HepG2 (cell line): ENCODE data around the gene EVA1A. TPM values are rescaled to one million over a fixed set of nuclear protein-coding genes. Genes with fewer than 3 reads are reported as not detected.

Source experiments
- CAMTA2 ChIP-seq: sonication (generic); formaldehyde crosslinking; IDR thresholded peaks from 2 replicates; pipeline ENCODE4 v1.4.0; 2020; ENCODE audit warnings: mild to moderate bottlenecking, missing genetic modification reagents, borderline replicate concordance
- FOXJ3 ChIP-seq: sonication (generic); formaldehyde crosslinking; IDR thresholded peaks from 2 replicates; pipeline ENCODE4 v1.4.0; 2020; ENCODE audit warnings: missing genetic modification reagents, mild to moderate bottlenecking, borderline replicate concordance
- KLF6 ChIP-seq: IDR thresholded peaks from 2 replicates; pipeline ENCODE4 v1.8.0; 2016; ENCODE audit warnings: missing biosample characterization, missing genetic modification reagents
- NCOA1 ChIP-seq: sonication (generic); formaldehyde crosslinking; IDR thresholded peaks from 2 replicates; pipeline ENCODE4 v1.9.0; 2021; ENCODE audit warnings: missing genetic modification reagents
- RBM22 ChIP-seq: fragments of 200-400 bp; formaldehyde crosslinking; optimal IDR thresholded peaks from 2 replicates; pipeline ENCODE3; 2017; ENCODE audit warnings: mild to moderate bottlenecking, low read length, moderate library complexity
- SIN3A ChIP-seq: IDR thresholded peaks from 2 replicates; pipeline ENCODE4 v1.6.1; 2011; ENCODE audit warnings: low read depth, mild to moderate bottlenecking, control low read depth, low read length, borderline replicate concordance
- TAF15 ChIP-seq: fragments of 200-400 bp; formaldehyde crosslinking; IDR thresholded peaks from one replicate; pipeline ENCODE4 v1.6.1; 2018; ENCODE audit warnings: mild to moderate bottlenecking, low read depth, low read length; ENCODE audit not compliant: poor library complexity, severe bottlenecking
- ZNF256 ChIP-seq: sonication (generic); formaldehyde crosslinking; conservative IDR thresholded peaks from 2 replicates; pipeline ENCODE4 v1.4.0; 2020; ENCODE audit warnings: missing genetic modification reagents
- ZNF274 ChIP-seq: sonication (generic); formaldehyde crosslinking; IDR thresholded peaks from 2 replicates; pipeline ENCODE4 v1.5.1; 2020; ENCODE audit warnings: mild to moderate bottlenecking, missing genetic modification reagents
- ZNF446 ChIP-seq: sonication (generic); formaldehyde crosslinking; IDR thresholded peaks from 2 replicates; pipeline ENCODE4 v1.5.0; 2020; ENCODE audit warnings: mild to moderate bottlenecking, missing genetic modification reagents
- ZNF510 ChIP-seq: sonication (generic); formaldehyde crosslinking; IDR thresholded peaks from 2 replicates; pipeline ENCODE4 v1.4.0; 2020; ENCODE audit warnings: low read depth, mild to moderate bottlenecking, missing genetic modification reagents
- ZSCAN20 ChIP-seq: sonication (generic); formaldehyde crosslinking; IDR thresholded peaks from 2 replicates; pipeline ENCODE4 v1.4.0; 2020; ENCODE audit warnings: missing genetic modification reagents, mild to moderate bottlenecking, borderline replicate concordance
- polyA plus RNA-seq, 8 experiments: library from polyadenylated mRNA; depleted of rRNA in 3 of 8; stranded (reverse) in 7 of 8; unstranded in 1 of 8; fragments of >200 nt; fragmentation: Illumina TruSeq in 4 of 8; extraction: Trizol in 4 of 8; gene quantifications; 2 replicates each; pipeline versions ENCODE4 v1.2.1 to v1.2.3, GENCODE V29; 2011 to 2016; ENCODE audit warnings: low read depth in 4 of 8, missing spikeins in 1 of 8, mixed read lengths in 1 of 8; ENCODE audit not compliant: insufficient read depth in 1 of 8
- total RNA-seq, 5 experiments: library from RNA; depleted of rRNA; stranded (reverse); fragments of >200 nt; fragmentation: Illumina TruSeq; extraction: Trizol; gene quantifications; 2 replicates each; pipeline ENCODE4 v1.2.3, GENCODE V29; 2016; ENCODE audit warnings: low read depth in 1 of 5
- TF ChIP-seq, protein P1 (sequence below): sonication (generic); formaldehyde crosslinking; IDR thresholded peaks from 2 replicates; pipeline ENCODE4 v1.5.1; 2020; ENCODE audit warnings: missing genetic modification reagents, mild to moderate bottlenecking, borderline replicate concordance
- TF ChIP-seq, protein P2 (sequence below): sonication (generic); formaldehyde crosslinking; IDR thresholded peaks from 2 replicates; pipeline ENCODE4 v1.4.0; 2020; ENCODE audit warnings: missing genetic modification reagents, borderline replicate concordance
- TF ChIP-seq, protein P3 (sequence below): sonication (generic); formaldehyde crosslinking; IDR thresholded peaks from 2 replicates; pipeline ENCODE4 v1.4.0; 2020; ENCODE audit warnings: missing genetic modification reagents
- TF ChIP-seq, protein P4 (sequence below): sonication (generic); formaldehyde crosslinking; IDR thresholded peaks from 2 replicates; pipeline ENCODE4 v1.4.0; 2020; ENCODE audit warnings: mild to moderate bottlenecking, low read depth, missing genetic modification reagents

The EVA1A gene
- total and polyA plus RNA-seq, 2 of the 13 experiments (the other 11 are each of a cell fraction or from before 2014, with no cell fraction given), result 57.5 to 57.8 TPM

DNA sequence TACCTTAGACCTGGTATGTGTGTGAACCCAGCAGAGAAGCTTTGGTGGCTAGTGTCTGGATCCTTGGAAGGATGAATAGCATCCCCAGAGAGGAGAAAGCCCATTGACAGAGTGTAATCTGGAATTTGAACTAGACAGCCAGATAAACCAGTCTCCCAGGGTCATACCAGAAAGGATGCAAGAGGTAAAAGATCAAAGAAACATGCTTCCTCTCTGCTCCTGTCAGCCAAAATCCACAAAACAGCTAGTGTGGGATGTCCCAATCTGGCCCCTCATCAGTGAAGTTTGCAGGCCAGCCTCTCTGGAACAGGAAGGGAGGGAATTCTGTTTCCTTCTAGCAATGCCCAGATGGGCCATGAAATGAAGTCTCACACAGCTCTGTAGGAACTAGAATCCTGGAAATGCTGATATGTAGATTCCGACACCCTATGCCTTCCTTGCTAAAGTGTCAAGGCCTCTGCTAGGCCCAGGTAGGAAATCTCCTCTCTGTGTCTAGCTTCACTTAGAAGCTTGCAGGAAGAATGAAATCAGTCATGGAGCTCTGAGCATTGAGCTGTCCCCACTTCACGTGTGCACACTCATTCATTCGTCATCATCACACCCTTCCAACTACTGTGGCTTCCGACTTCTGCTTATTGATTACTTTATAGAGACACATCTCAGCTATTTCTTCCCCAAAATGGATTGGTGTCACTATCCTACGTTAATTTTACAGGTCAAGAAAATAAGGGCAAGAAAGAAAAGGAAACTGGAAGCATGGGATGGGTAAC, 38.0 kb downstream of the EVA1A start (continued):
- no peak for TF ChIP-seq TAF15
- 0 out of 2 replicates have a peak, but pooled peaks have one; percentile 11 for TF ChIP-seq ZNF256 (CRISPR knock-in tag)
- TF ChIP-seq RBM22, result peak; percentile 98
- TF ChIP-seq FOXJ3 (CRISPR knock-in tag), result peak; percentile 98
- TF ChIP-seq ZNF446 (CRISPR knock-in tag), result no peak
- TF ChIP-seq, protein P1, sequence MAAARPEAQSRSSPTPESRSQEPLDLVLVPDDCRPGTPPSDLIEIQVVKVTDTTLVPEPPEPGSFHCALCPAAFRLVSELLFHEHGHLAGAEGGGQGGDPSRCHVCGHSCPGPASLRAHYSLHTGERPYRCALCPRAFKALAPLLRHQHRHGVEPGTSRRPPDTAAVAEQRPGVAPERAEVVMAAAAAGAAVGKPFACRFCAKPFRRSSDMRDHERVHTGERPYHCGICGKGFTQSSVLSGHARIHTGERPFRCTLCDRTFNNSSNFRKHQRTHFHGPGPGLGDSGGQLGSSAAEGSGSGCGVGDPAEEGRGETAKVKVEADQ (CRISPR knock-in tag), result peak; percentile 77; the same call in 1 of the 2 replicates
- TF ChIP-seq ZNF510 (CRISPR knock-in tag), result 0 out of 2 replicates have a peak, but pooled peaks have one; percentile 52
- TF ChIP-seq KLF6 (CRISPR knock-in tag), result 0 out of 2 replicates have a peak, but pooled peaks have one; percentile 66
- TF ChIP-seq NCOA1 (CRISPR knock-in tag), result peak; percentile 95; the same call in 1 of the 2 replicates
- no peak for TF ChIP-seq CAMTA2 (CRISPR knock-in tag)
- no peak for TF ChIP-seq ZSCAN20 (CRISPR knock-in tag)
- TF ChIP-seq ZNF274, result no peak
- TF ChIP-seq, protein P2, sequence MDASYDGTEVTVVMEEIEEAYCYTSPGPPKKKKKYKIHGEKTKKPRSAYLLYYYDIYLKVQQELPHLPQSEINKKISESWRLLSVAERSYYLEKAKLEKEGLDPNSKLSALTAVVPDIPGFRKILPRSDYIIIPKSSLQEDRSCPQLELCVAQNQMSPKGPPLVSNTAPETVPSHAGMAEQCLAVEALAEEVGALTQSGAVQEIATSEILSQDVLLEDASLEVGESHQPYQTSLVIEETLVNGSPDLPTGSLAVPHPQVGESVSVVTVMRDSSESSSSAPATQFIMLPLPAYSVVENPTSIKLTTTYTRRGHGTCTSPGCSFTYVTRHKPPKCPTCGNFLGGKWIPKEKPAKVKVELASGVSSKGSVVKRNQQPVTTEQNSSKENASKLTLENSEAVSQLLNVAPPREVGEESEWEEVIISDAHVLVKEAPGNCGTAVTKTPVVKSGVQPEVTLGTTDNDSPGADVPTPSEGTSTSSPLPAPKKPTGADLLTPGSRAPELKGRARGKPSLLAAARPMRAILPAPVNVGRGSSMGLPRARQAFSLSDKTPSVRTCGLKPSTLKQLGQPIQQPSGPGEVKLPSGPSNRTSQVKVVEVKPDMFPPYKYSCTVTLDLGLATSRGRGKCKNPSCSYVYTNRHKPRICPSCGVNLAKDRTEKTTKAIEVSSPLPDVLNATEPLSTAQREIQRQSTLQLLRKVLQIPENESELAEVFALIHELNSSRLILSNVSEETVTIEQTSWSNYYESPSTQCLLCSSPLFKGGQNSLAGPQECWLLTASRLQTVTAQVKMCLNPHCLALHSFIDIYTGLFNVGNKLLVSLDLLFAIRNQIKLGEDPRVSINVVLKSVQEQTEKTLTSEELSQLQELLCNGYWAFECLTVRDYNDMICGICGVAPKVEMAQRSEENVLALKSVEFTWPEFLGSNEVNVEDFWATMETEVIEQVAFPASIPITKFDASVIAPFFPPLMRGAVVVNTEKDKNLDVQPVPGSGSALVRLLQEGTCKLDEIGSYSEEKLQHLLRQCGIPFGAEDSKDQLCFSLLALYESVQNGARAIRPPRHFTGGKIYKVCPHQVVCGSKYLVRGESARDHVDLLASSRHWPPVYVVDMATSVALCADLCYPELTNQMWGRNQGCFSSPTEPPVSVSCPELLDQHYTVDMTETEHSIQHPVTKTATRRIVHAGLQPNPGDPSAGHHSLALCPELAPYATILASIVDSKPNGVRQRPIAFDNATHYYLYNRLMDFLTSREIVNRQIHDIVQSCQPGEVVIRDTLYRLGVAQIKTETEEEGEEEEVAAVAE (CRISPR knock-in tag), result peak; percentile 45; the same call in 1 of the 2 replicates
- TF ChIP-seq SIN3A, result no peak
- TF ChIP-seq, protein P3, sequence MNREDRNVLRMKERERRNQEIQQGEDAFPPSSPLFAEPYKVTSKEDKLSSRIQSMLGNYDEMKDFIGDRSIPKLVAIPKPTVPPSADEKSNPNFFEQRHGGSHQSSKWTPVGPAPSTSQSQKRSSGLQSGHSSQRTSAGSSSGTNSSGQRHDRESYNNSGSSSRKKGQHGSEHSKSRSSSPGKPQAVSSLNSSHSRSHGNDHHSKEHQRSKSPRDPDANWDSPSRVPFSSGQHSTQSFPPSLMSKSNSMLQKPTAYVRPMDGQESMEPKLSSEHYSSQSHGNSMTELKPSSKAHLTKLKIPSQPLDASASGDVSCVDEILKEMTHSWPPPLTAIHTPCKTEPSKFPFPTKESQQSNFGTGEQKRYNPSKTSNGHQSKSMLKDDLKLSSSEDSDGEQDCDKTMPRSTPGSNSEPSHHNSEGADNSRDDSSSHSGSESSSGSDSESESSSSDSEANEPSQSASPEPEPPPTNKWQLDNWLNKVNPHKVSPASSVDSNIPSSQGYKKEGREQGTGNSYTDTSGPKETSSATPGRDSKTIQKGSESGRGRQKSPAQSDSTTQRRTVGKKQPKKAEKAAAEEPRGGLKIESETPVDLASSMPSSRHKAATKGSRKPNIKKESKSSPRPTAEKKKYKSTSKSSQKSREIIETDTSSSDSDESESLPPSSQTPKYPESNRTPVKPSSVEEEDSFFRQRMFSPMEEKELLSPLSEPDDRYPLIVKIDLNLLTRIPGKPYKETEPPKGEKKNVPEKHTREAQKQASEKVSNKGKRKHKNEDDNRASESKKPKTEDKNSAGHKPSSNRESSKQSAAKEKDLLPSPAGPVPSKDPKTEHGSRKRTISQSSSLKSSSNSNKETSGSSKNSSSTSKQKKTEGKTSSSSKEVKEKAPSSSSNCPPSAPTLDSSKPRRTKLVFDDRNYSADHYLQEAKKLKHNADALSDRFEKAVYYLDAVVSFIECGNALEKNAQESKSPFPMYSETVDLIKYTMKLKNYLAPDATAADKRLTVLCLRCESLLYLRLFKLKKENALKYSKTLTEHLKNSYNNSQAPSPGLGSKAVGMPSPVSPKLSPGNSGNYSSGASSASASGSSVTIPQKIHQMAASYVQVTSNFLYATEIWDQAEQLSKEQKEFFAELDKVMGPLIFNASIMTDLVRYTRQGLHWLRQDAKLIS (CRISPR knock-in tag), result peak; percentile 95
- TF ChIP-seq, protein P4, sequence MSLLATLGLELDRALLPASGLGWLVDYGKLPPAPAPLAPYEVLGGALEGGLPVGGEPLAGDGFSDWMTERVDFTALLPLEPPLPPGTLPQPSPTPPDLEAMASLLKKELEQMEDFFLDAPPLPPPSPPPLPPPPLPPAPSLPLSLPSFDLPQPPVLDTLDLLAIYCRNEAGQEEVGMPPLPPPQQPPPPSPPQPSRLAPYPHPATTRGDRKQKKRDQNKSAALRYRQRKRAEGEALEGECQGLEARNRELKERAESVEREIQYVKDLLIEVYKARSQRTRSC (CRISPR knock-in tag), result no peak
